HG02840 (cell line): ENCODE results near the gene HERC2.
A peak's percentile ranks its signal among the peaks of the same experiment; 100 is the strongest.
"Not testable (repeated sequence)": the region's sequence is repeated elsewhere in the genome, so short reads cannot be mapped to it uniquely, and the experiment has no call there.

ENCODE experiments used
- ATAC-seq: cut with Tn5 transposase; IDR thresholded peaks from one replicate; pipeline ENCODE4 v1.9.1; 2021; ENCODE audit warnings: mild to moderate bottlenecking, moderate library complexity, moderate number of reproducible peaks; ENCODE audit not compliant: unreplicated experiment, low FRiP score

HERC2 gene

GRCh38 chr15:28184166-28184565, 137.8 kb downstream of the HERC2 start:
- no peak for ATAC-seq

DNA sequence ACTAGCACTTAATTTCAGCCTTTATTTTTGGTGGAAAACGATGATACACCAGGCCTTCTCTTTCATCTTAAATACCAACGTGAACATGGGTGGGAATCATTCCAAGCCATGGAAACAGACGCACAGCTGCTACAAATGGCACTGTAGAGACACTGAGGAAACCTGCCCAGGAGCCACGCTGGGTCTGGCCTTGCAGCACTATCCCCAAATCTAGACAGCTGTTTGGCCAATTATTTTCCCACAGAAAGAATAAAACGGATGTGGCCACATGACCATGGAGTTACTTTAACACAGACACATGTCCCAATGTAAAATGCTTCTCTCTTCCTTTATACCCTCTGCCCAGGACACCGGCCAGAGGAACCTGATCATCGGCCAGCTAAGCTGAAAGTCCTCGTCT, 139.2 kb downstream of the HERC2 start:
- ATAC-seq: no peak

DNA sequence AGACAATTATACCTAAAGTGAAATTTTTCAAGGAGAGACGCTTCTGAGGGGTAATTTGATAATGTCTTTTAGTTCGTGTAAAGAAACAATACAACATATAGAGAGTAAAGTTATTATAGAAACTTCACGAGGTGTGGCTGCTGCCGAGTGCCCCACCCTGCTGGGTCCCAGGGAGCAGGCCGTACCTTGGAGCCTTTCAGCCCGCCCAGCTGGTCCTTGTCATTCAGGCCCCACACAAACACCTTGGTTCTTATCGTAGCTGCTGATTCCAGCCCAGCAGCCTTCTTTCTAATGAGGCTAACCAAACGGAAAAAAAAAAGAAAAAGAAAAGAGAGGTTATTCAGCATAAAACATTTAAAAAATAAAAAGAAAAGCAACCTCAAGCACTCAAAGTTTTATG, 139.8 kb downstream of the HERC2 start:
- ATAC-seq: no peak

- ATAC-seq: no peak
Observed at GRCh38 chr15:28181366-28181765, 140.6 kb downstream of the HERC2 start.

GRCh38 chr15:28179270-28179669, 142.7 kb downstream of the HERC2 start:
- ATAC-seq: no peak

DNA sequence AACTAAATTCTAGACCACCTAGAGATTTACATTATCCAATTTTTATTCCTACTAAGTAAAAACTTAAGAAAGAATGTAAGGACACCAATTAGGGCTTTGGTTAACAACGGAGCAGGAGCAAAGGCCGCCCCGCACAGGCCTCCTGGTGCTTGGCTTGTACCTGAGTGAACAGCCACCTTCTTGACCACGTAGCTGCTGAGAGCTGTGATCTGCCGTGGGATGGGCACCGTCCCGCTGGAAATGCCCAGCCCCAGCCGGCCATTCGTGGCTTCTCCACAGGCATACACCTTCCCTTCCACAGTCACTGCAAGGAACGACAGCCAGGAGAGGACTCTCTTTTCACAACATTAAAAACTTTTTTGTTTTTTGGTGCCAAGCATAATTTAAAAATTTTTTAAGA, 143.3 kb downstream of the HERC2 start:
- no peak for ATAC-seq

- no peak for ATAC-seq
Observed at GRCh38 chr15:28178290-28178689, 143.7 kb downstream of the HERC2 start.

DNA sequence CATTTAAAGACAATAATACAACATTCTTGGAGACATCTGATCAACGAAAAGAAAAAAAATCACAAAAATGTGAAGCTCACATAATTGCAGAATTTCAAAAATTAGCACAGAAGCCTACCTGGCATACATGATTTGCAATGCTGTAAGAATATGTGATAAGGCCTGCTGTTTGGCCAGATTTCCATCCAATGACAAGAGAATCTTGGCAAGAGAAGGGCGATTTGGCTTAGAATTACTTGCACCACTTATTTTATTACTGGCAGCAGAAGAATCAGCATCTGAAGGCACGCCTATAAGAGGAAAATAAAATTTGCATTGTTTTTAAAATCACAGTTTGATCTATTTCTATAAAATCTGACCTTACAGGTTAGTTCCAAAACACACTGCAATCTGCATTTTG, 152.6 kb downstream of the HERC2 start:
- no peak for ATAC-seq

- not testable (repeated sequence) for ATAC-seq
Observed at GRCh38 chr15:28168405-28169121, 153.4 kb downstream of the HERC2 start.

DNA sequence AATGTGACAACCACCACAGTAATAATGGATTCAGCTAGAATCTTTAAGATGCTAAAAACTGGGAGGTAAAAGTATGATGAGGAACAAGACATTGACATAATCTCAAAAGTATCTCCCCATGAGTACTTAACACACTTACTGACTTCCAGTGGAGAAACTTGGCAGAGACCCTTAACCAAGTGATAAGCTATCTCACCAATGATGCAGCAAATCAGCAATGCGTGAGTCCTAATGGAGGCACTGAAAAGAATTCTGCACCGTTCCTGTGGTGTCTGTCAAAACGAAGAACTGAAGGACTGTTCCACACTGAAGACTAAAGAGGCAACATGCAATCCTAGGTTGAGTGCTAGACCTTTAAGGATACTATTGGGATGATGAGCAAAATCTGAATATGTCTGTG, 154.9 kb downstream of the HERC2 start:
- ATAC-seq: no peak

GRCh38 chr15:28165791-28166190, 156.2 kb downstream of the HERC2 start:
- no peak for ATAC-seq

DNA sequence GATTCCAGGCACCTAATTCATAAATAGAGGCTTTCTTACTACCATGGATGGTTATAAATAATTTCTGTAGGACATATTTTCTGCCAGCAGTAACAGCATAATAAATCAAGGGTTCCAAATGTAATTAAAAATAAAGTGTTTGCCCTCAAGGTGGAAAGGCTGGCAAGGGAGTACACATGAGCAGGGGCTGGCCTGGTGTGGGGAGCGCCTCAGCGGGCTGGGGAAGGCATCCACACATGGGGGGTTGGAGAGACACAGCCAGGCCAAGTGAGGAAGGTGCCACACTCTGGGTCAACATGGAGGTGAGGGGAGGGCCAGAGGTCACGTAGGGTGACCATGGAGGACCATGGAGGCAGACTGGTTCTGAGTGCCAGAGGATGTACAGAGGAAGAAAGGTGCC, 157.1 kb downstream of the HERC2 start:
- no peak for ATAC-seq

DNA sequence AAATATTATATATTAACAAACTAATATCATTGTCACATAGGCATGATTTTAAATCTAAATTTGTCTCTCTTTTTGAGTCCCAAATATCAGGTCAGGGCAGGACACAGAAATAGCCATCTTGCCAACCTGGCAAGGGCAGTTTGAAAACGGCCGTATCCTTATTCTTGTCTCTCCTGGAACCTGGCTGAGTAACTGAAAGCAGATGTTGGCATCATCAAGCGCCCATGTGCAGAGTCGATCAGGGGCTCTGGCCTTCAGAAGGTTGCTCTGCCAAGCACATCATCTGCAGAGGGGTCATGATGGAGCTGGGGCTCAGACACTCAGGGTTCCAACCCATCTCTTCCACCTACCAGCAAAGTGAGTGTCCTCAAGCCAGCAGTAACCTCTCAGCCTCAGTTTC, 167.7 kb downstream of the HERC2 start:
- no peak for ATAC-seq

- no peak for ATAC-seq
Observed at GRCh38 chr15:28153492-28154119, 168.4 kb downstream of the HERC2 start.

GRCh38 chr15:28152538-28152923, 169.4 kb downstream of the HERC2 start:
- not testable (repeated sequence) for ATAC-seq

GRCh38 chr15:28151864-28152537, 170.0 kb downstream of the HERC2 start:
- ATAC-seq: not testable (repeated sequence)

DNA sequence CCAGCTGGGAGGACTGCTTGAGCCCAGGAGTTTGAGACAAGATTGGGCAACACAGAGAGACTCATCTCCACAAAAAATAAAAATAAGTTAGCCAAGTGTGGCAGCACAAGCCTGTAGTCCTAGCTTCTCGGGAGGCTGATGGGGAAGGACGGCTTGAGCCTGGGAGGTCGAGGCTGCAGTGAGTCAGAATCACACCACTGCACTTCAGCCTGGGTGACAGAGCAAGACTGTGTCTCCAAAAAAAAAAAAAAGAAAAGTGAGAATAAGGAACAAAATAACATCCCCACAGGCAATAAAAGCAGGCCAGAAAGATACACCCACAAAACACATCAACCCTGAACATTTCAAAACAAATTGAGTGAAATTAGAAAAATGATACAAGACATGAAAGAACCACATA, 174.2 kb downstream of the HERC2 start:
- ATAC-seq: no peak

DNA sequence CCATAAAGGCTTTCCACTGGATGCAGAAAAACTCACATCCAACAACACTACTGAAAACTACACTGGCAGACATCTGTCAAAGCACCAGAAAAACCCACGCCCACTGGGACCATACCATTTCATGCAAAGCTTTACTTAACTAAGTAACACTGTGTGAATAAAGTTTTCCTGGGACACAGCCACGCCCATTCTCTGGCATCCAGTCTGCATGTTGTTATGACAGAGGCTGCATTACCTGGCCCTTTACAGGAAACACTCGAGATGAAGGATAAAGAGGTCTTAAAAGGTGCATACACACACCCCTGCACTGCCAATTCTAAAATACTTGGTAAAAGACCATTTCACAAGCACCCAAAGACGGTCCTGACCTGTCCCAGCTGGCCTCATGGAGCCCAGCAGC, 176.6 kb downstream of the HERC2 start:
- not testable (repeated sequence) for ATAC-seq

GRCh38 chr15:28140062-28140461, 181.9 kb downstream of the HERC2 start:
- no peak for ATAC-seq

DNA sequence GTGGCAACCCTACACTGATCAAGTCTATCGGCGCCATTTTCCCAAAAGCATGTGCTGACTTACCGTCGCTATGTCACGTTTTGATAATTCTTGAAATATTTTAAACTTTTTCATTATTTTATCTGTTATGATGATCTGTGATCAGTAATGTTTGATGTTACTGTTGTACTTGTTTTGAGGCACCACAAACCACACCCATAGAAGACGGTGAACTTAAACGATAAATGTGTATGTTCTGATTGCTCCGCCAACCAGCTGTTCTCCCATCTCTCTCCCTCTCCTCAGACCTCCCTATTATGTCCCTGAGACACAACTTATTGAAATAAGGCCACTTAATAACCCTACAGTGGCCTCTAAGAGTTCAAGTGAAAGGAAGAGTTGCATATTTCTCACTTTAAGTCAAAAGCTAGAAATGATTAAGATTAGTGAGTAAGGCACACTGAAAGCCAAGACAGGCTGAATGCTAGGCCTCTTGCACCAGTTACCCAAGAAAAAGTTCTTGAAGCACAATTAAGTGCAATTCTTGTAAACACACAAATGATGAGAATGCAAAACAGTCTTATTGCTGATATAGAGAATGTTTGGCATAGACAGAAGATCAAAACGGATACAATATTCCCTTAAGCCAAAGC, 184.5 kb downstream of the HERC2 start:
- ATAC-seq: not testable (repeated sequence)

- peak; percentile 89 for ATAC-seq
Observed at GRCh38 chr15:28136236-28136904, 185.6 kb downstream of the HERC2 start.
